GM19240 (cell line): Measurements from ENCODE around the gene ATP6V1E1.

Experiments used
- DNase-seq: peaks from one replicate; pipeline ENCODE4 v3.0.0; 2011; ENCODE audit warnings: low spot score; ENCODE audit not compliant: insufficient read length

Gene ATP6V1E1

DNA sequence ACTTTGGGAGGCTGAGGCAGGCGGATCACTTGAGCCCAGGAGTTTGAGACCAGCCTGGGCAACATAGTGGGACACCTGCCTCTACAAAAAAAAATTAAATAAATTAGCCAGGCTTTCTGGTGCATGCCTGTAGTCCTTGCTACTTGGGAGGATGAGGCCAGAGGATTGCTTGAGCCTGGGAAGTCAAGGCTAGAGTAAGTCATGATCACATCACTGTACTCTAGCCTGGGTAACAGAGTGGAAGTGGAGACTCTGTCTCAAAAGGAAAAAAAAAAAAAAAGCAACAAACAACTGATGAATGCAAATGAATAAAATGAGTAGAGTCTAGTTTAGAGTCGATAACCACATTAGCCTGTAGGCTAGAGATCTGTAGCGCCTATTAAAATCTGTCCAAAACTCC lies 6.1 kb upstream of the ATP6V1E1 start:
- DNase-seq = no peak

DNA sequence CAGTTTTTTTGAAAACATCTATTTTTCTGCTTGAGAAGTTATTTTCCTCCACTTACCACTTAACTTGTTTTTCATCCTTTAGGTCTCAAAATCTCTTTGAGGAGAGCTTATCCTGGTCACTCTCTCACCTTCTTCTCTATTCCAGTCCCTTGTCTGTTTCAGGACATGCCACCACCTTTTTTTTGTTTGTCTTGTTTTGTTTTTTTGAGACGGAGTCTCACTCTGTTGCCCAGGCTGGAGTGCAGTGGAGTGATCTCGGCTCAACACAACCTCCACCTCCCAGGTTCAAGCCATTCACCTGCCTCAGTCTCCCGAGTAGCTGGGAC lies 5.4 kb upstream of the ATP6V1E1 start:
- DNase-seq = no peak

DNA sequence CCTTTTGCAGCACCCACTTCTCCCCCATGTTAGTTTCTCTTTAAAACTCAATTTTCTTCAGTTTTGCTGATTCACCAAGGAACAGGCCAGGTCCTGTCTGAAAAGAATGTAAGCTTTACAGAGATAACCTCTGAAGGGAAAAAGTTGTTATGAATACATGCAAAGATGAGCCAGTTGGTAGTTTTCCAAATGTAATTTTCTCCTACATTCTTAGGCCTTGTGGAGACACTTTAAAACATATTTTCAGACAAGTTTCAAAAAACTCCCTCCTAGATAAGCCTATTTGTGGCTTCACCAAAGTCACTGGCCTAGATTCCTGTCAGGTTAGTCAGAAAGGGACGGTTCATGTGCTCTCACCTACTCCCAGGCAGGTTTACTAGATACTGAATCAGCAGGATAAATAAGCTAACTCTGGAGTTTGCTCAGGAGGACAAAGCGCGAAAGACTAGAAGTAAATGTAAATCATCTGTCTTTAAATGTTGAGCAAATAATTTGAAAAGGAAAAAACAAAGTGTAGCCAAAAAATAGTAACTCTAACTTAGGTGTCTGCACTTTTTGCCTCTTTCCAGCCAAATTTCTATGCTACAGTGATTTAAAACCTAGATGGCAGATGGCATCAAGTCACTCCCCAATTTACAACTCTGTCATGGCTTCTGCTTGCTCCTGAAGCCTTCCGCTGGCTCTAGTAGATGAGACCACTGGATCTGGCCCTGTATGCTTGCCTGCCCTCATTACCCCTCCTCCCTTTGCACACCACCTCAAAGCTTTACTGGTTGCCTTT lies 4.9 kb upstream of the ATP6V1E1 start:
- DNase-seq = no peak

DNA sequence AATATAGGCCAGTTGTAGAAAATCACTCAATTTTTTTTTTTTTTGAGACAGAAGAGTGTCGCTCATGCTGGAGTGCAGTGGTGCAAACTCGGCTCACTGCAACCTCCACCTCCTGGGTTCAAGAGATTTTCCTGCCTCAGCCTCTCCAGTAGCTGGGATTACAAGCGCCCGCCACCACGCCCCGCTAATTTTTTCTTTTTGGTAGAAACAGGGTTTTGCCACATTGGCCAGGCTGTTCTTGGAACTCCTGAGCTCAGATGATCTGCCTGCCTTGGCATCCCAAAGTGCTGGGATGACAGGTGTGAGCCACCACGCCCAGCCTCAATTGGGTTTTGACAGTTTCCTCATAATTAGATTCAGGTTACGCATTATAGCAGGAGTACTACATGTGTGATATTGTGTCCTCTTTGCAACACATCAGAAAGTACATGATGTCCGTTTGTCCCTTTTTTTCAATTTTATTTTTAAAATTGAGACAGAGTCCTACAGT lies 2.6 kb upstream of the ATP6V1E1 start:
- DNase-seq = no peak

DNA sequence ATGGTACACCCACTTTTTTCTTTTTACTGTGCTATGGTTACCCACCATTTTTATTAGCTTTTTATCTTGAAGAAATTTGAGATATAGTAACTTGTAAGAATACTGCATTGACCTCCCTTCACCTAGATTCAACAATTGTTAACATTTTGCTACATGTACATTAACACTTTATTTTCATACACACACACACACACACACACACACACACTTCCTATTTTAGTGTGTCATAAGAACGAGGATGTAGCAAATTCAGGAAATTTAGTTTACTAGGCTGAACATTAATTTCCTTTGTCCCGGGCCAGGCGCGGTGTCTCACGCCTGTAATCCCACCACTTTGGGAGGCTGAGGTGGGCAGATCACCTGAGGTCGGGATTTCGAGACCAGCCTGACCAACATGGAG lies 1.1 kb upstream of the ATP6V1E1 start:
- no peak for DNase-seq

DNA sequence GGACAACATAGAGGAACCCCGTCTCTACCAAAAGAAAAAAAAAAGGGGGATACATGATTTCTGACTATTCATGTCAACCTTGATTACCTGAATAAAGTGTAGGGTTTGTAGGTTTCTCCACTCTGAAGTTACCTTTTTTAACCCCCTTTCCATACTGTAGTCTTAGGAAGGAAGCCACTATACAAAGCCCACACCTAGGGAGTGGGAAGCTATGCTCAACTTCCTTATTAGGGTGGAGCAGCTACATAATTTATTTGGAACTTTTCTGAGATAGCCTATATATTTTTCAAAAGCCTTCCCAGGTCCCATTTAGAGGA lies 582 bp upstream of the ATP6V1E1 start:
- DNase-seq = no peak

DNA sequence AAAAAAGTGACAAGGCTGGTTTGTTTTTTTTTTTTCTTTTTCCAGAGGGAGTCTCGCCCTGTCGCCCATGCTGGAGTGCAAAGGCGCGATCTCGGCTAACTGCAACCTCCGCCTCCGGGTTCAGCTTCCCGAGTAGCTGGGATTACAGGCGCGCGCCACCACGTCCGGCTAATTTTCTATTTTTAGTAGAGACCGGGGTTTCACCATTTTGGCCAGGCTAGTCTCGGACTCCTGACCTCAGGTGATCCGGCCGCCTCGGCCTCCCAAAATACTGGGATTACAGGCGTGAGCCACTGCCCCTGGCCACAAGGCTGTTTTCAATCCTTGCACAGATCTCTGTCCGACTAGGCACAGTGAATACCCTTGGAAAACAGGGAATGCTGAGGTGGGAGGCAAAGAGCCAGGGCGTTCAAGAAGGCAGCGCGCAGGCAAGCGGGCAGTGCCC lies 566 bp downstream of the ATP6V1E1 start:
- no peak for DNase-seq

DNA sequence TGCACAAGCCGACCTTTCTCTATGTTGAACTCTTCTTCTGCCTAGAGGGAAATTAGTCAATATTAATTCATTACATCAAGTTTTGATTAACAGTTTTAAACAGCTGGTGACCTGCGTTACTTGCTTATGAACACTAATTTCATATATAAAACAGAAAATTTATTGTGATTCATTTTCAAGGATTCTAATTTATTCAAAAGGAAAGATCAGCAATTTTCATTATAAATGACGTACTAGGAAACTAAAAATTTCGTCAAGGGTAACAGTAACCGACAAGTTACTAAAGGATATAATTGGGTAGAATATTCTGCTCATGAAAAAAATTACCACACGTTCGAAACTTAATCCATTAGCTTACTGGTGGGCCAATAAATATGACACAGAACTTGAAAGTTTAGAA lies 15.3 kb downstream of the ATP6V1E1 start:
- no peak for DNase-seq

DNA sequence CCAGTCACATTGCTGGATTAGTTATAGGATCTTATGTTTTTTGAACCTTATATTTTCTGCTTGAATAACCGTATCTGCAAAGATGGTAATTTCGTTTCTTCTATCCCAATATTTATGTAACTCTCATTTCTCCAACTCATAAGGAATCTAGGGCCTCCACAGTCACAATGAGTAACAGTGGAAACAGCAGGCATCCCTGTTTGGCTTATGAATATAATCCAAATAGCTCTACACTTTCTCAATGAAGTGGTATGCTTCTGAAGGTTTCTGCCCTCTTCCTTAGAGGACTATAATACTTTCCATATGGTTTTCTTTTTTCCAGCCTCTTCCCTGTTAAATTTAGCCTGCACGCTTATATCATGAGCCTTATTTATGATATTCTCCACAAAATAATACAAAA lies 16.5 kb downstream of the ATP6V1E1 start:
- DNase-seq = no peak

DNA sequence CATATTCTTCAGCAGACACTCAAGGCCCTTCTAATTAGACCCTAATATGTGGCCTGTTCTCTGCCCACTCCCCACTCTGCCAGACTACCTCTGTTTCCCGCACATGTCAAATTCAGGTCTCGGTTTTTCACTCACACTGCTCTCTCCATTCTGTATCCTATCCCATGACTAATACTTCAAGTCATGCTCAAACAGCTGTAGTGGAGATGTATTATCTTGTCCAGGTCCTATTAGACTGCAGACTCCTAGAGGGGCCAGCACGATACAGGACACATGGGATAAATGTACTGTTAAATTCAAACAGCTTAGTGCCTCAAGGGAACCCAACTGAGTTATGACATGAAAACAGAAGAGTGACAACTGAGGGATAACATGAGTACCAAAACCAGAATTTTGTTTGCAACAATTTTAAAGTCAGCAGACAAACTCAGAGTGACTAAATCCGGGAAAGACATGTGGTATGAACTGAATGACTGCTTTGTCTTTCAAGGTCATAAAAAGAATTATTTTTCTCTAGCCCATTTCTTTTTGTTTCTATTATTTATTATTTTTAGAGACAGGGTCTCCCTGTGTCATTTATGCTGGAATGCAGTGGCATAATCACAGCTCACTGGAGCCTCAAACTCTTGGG lies 20.5 kb downstream of the ATP6V1E1 start:
- DNase-seq = no peak

DNA sequence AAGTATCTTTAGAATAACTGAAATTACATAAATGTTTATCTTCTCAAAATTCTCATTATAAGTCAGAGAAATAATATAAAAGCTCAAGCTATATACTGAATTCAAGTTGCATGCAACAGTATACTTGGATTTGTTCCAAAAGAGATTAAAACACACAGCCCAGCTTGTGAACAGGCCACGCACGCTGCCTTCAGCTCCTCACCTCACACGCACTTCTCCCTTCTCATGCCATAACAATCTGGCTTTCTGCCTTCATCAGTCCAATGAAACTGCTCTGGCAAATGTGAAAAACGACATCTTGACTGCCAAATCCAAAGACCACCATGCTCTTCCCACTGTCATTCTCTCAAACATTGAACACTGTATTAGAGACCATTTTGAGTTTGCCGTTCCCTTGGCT lies 22.1 kb downstream of the ATP6V1E1 start:
- DNase-seq = no peak

DNA sequence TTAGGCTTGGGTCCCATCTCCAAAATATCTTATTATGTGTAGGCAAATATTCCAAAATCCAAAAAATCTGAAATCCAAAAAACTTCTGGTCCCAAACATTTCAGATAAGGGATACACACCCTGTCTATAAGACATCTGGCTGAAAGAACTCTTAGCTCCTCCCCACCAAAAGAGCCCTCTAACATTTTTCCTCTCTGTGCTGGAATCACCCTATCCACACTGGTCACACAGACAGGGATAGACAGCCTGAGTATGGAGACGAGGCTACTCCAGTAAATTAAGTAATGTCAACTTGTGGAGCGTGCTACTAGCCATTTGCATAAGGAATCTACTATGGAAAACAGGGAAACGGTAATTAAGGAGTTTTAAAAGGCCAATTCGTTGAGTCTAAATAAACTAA lies 24.9 kb downstream of the ATP6V1E1 start:
- no peak for DNase-seq

DNA sequence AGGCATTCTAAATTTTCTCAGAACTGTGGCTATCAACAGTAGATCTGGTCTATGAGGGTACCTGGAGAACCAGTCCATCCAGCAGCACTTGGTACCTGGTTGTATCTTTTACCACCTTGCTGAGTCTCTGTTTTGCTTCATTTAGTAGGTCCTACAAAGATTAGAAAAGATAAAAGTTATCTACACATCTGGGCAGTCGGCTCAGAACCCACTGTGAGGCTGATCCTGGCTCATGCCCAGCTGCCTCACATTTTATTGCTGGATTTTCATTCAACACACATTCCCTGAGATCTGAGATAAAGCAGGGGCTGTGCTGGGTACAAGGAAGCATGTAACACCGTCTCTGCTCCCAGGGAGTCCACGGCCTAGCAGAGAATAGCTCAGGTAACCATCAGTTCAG lies 27.5 kb downstream of the ATP6V1E1 start:
- DNase-seq = no peak

DNA sequence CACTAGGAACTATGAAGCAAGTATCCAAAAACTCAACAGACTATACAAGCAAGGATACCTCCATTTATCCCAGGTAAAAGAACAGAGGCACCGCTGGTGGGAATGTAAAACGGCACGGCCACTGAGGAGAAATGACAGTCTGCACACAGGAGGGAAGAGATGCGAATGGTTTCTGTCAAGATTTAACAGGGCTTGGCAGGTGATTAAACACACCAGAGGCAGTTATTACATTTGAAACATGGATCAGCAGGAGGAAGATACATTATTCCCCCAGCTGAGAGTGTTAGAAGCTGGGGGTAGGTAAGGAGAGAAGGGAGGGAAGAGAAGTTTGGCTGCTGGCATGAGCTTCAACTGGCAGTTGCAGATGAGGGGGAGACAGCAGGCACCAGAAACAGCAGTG lies 30.2 kb downstream of the ATP6V1E1 start:
- DNase-seq = no peak

DNA sequence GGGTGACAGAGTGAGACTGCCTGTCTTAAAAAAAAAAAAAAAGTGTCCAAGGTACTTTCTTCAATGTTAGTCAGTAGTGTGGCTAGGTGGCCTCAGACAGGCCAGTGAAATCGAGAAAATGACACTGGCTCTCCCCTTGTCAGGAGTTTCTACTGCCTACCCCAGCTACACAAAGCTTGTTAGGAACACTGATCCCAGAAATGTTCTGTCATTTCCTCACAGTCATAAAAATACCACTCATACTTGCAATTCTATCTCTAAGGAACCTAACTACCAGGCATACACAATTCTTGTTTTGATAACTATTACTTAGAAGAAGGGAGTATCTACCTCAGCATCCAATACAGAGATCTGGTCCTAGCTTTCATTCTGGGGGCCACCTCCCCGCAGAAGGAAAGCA lies 31.3 kb downstream of the ATP6V1E1 start:
- DNase-seq = no peak

DNA sequence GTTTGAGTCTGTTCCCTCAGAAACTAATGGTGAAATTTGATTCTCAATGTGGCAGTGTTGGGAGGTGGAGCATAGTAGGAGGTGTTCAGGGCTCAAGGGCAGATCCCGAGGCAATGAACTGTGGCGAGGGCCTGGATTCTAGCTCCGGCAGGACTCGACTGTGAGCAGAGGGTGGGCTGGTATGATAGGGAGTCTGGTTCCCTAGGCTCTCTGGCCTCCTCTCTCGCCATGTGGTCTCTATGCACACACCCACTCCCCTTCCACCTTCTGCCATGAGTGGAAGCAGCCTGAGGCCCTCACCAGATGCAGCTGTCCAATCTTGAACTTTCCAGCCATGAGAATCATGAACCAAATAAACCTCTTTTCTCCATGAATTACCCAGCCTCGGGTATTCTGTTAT lies 32.3 kb downstream of the ATP6V1E1 start:
- no peak for DNase-seq

DNA sequence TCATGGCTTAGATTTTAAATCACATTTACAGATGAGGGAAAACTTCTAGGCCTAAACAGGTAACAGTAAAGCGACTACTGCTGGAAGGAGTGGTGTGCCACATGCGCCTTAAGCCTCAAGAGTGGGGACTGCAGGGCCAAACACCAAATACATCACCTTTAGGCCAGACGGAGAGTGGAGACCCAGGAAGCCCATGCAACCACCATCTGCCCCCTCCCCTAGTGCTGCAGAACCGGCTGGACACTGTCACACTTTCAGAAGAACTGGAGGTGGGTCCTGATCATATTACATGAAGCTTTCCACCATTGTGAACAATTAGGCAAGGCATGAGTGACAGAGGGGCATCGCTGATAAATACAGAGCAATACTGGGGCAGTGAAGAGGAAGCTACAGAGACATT lies 36.3 kb downstream of the ATP6V1E1 start:
- DNase-seq = no peak

DNA sequence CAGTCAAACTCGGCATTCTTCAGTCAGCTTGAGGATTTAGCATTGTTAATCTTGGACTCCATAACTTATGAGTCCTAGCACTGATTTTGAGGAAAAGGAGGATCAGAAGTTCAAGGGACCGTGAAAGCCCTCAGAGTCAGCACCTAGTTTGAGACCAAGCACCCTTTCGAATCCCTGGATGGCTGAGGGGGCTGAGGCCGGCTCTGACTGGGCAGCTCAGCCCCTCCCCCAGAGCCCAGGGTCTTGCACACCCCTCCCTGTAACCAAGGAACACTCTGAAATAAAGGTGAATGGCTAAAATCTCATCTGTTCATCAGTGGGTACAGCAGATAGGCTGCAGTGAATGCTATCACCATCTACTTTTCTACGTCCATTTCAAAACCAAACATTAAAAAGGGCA lies 38.0 kb downstream of the ATP6V1E1 start:
- no peak for DNase-seq

DNA sequence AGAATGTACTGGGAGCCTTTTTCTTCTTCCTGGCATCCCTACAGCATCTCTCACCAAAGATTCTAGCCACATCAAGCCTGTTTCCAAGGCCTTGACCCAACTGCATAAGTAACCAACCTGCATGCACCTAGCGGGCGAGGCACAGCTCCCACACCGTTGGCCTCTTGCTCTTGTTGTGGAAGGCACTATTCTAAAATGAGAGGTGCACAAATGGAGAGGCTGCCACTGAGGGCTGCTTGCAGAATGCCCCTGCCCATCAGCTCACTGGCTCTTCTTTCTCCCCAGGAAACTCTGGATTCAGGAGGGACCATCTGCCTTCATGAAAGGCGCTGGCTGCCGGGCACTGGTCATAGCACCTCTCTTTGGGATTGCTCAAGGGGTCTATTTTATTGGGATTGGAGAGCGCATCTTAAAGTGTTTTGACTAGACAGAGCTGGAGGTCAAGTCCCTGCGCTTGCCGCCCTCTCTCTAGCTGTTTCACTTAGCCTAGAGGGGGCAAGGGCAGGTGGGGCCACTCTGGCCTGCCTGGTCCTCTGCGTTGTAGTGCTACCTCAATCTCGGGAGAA lies 38.7 kb downstream of the ATP6V1E1 start:
- DNase-seq = no peak

DNA sequence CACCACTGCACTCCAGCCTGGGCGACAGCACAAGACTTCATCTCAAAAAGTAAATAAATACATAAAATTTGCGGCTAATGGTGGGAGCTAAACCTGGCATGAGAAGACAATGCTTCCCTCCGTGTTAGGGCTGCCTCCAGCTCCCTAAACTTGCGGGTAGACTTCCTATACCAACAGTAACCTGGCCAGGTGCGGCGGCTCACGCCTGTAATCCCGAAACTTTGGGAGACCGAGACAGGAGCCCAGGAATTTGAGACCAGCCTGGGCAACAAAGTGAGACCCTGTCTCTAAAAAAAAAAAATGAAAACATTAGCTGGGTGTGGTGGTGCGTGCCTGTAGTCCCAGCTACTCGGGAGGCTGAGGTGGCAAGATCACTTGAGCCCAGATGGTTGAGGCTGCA lies 39.9 kb downstream of the ATP6V1E1 start:
- DNase-seq = no peak

DNA sequence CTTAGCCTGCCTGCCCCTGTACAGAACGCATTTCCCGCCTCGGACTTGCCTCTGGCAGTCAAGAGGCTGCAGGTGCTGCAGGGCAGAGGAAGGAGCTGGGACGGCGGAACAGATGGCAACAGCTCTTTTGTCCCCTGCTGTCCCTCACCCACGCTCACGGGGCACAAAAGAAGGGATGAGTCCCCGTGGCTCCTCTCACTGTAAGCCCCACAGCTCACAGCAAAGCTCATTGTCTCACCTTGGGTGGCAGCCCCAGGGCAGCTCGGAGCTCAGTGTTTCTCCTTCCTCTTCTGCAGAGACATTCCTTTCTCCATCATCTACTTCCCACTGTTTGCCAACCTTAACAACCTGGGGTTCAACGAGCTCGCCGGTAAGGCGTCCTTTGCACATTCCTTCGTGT lies 40.9 kb downstream of the ATP6V1E1 start:
- DNase-seq = no peak

DNA sequence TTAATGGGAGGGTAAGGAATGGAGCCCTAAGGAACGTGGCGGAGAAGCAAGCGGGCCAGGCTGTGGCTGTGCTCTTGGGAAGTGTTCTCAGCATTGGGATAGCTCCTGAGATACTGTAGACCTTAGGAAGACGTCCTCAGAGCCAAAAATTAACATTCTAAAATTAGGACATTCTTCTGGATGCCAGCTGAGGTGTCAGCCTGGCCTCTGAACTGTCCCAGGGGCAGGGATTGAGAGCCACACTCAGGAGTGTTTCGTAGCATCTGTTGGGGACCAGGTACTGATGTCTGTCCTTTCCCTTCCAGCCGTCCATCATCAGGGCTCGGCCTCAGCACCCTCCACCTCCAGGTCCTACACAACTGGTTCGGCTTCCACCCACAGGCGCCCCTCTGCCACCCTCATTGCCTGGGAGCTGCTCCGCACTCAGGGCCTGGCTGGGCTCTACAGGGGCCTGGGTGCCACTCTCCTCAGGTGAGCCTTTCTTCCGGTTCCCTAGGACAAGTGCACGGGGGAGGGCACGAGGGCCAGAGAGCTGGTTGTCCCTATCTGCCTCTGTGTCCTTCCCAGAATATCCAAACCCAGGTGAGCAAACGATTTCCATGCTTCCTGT lies 41.6 kb downstream of the ATP6V1E1 start:
- DNase-seq = no peak

DNA sequence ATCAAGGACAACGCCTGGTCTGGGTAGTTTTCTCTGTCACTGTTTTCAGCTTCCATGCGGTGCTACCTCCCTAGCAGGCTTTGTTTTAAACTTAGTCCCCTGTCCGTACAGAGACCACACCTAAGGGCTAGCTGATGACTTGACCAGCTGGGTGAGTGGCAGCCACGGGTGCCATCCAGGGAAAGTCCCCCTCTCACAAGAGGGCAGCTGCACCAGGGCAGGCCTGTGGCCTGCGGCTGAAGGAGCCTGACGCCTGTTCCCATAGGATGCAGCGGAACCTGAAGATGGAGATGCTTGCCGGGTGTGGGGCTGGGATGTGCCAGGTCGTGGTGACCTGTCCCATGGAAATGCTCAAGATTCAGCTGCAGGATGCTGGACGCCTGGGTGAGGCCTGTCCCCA lies 45.4 kb downstream of the ATP6V1E1 start:
- no peak for DNase-seq
